Measurements from ENCODE around the gene RND1. TPM values are rescaled to one million over a fixed set of nuclear protein-coding genes. Genes with fewer than 3 reads are reported as not detected.
"Not testable (repeated sequence)": the region's sequence is repeated elsewhere in the genome, so short reads cannot be mapped to it uniquely, and the experiment has no call there.

Gene RND1
- polyA plus RNA-seq, 1 donor from 2014 or later, result 1.3 TPM

- Histone ChIP-seq H3K36me3 (ENCODE audit: insufficient read depth, low read length) (no peaks in the 10 kb centered on the region), H4K20me1 (ENCODE audit: insufficient read depth) (no peaks in the 10 kb centered on the region), H3K9me2 (ENCODE audit: insufficient read depth, low read length) (no peaks in the 10 kb centered on the region), H2AFZ (ENCODE audit: low read depth, low read length) (no peak overlapping the region), H3K9me3 (ENCODE audit: low read length) (no peaks in the 10 kb centered on the region), H3K27me3 (ENCODE audit: insufficient read depth, low read depth, low read length) (no peaks in the 10 kb centered on the region), H3K4me3 (ENCODE audit: low read length) (no peak overlapping the region), H3K4me2 (ENCODE audit: low read length) (no peak overlapping the region), H3K27ac (ENCODE audit: low read length) (no peak overlapping the region), H3K79me2 (replicated peaks; ENCODE audit: insufficient read depth, low read length) (no peaks in the 10 kb centered on the region), H3K9ac (ENCODE audit: low read length) (no peak overlapping the region), H3F3A (ENCODE audit: insufficient read depth, low read length, poor library complexity, severe bottlenecking) (no peaks in the 10 kb centered on the region)
- TF ChIP-seq RAD21 (conservative IDR thresholded peaks at IDR 0.05) (no peak), REST (IDR thresholded peaks at IDR 0.05; ENCODE audit: borderline replicate concordance) (no peak), MXI1 (conservative IDR thresholded peaks at IDR 0.05; ENCODE audit: poor library complexity, severe bottlenecking) (no peak), EZH2 (IDR thresholded peaks at IDR 0.05; ENCODE audit: borderline replicate concordance, insufficient read depth, low read length, poor library complexity, severe bottlenecking) (no peak), POLR2AphosphoS5 (IDR thresholded peaks at IDR 0.05) (no peak), SMC3 (conservative IDR thresholded peaks at IDR 0.05; ENCODE audit: poor library complexity) (no peak), TAF1 (IDR thresholded peaks at IDR 0.05; ENCODE audit: low read depth) (no peak)
- TF ChIP-seq, protein P1, sequence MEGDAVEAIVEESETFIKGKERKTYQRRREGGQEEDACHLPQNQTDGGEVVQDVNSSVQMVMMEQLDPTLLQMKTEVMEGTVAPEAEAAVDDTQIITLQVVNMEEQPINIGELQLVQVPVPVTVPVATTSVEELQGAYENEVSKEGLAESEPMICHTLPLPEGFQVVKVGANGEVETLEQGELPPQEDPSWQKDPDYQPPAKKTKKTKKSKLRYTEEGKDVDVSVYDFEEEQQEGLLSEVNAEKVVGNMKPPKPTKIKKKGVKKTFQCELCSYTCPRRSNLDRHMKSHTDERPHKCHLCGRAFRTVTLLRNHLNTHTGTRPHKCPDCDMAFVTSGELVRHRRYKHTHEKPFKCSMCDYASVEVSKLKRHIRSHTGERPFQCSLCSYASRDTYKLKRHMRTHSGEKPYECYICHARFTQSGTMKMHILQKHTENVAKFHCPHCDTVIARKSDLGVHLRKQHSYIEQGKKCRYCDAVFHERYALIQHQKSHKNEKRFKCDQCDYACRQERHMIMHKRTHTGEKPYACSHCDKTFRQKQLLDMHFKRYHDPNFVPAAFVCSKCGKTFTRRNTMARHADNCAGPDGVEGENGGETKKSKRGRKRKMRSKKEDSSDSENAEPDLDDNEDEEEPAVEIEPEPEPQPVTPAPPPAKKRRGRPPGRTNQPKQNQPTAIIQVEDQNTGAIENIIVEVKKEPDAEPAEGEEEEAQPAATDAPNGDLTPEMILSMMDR (IDR thresholded peaks at IDR 0.05; ENCODE audit: poor library complexity, severe bottlenecking), result no peak
These were observed 10.4 kb upstream of the RND1 start for GRCh38 chr12:48875944-48876515.

- not testable (repeated sequence) for H3K9ac ChIP-seq (ENCODE audit: low read length)
These were observed 7.9 kb upstream of the RND1 start for GRCh38 chr12:48873534-48873933.

DNA sequence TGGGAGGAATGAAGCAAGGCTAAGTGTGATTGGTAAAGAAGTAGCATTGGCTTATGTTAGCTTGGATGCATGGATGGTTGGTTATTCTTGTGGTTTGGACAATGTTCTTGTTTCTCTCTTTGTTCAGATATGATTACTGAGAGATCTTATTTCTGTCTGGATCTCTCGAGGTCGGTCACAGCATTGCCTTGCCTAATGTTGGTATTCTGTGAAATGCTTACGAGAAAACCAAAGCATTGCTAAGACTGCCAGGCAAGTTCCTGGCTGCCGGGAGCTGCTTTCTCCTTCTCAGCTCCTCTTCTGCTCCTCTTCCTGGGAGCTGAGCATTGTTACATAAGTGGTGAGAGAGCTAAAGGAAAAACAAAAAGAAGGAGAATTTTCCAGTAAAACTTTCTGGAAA, 7.4 kb upstream of the RND1 start:
- H3K9me2 ChIP-seq (ENCODE audit: insufficient read depth, low read length), result no peaks in the 10 kb centered on the region
- no peak overlapping the region for H3K4me2 ChIP-seq (ENCODE audit: low read length)
- H3K27ac ChIP-seq (ENCODE audit: low read length), result no peak overlapping the region
- no peaks in the 10 kb centered on the region for H3K36me3 ChIP-seq (ENCODE audit: insufficient read depth, low read length)
- no peaks in the 10 kb centered on the region for H4K20me1 ChIP-seq (ENCODE audit: insufficient read depth)
- TF ChIP-seq TAF1 (IDR thresholded peaks at IDR 0.05; ENCODE audit: low read depth), result no peak
- H3F3A ChIP-seq (ENCODE audit: insufficient read depth, low read length, poor library complexity, severe bottlenecking), result no peaks in the 10 kb centered on the region
- H3K9ac ChIP-seq (ENCODE audit: low read length), result no peak overlapping the region
- no peaks in the 10 kb centered on the region for H3K9me3 ChIP-seq (ENCODE audit: low read length)
- H3K27me3 ChIP-seq (ENCODE audit: insufficient read depth, low read depth, low read length), result no peaks in the 10 kb centered on the region
- H2AFZ ChIP-seq (ENCODE audit: low read depth, low read length), result no peak overlapping the region
- H3K79me2 ChIP-seq (replicated peaks; ENCODE audit: insufficient read depth, low read length), result no peaks in the 10 kb centered on the region
- no peak overlapping the region for H3K4me3 ChIP-seq (ENCODE audit: low read length)

More at GRCh38 chr12:48873534-48873933, 7.9 kb upstream of the RND1 start:
- not testable (repeated sequence) for H3K36me3 ChIP-seq (ENCODE audit: insufficient read depth, low read length); H3K27ac ChIP-seq (ENCODE audit: low read length); H3K4me3 ChIP-seq (ENCODE audit: low read length); H2AFZ ChIP-seq (ENCODE audit: low read depth, low read length); H4K20me1 ChIP-seq (ENCODE audit: insufficient read depth); H3K27me3 ChIP-seq (ENCODE audit: insufficient read depth, low read depth, low read length); H3K4me2 ChIP-seq (ENCODE audit: low read length); H3K9me3 ChIP-seq (ENCODE audit: low read length); H3F3A ChIP-seq (ENCODE audit: insufficient read depth, low read length, poor library complexity, severe bottlenecking); H3K79me2 ChIP-seq (replicated peaks; ENCODE audit: insufficient read depth, low read length); H3K9me2 ChIP-seq (ENCODE audit: insufficient read depth, low read length)
